HepG2 (cell line): Measurements from ENCODE around the gene ZNF106. TPM values are rescaled to one million over a fixed set of nuclear protein-coding genes. Genes with fewer than 3 reads are reported as not detected.

Source experiments
- BRCA1 ChIP-seq: sonication (generic); formaldehyde crosslinking; IDR thresholded peaks from 2 replicates; pipeline ENCODE4 v1.4.0; 2020; ENCODE audit warnings: missing genetic modification reagents
- CEBPB ChIP-seq: IDR thresholded peaks from 2 replicates; pipeline ENCODE4 v1.6.1; 2011; ENCODE audit warnings: low read depth, low read length, improper control_type of control experiment, borderline replicate concordance
- CSRNP1 ChIP-seq: sonication (generic); formaldehyde crosslinking; IDR thresholded peaks from 2 replicates; pipeline ENCODE4 v1.8.1; 2023; ENCODE audit warnings: mild to moderate bottlenecking, missing genetic modification reagents
- ELF3 ChIP-seq: IDR thresholded peaks from 2 replicates; pipeline ENCODE4 v1.6.1; 2016; ENCODE audit warnings: missing genetic modification reagents, missing compliant biosample characterization
- ESRRA ChIP-seq: sonication (generic); formaldehyde crosslinking; IDR thresholded peaks from 2 replicates; pipeline ENCODE4 v1.5.1; 2020; ENCODE audit warnings: mild to moderate bottlenecking, low read depth, missing genetic modification reagents
- KLF16 ChIP-seq, 2 experiments: sonication (generic) in 1 of 2; formaldehyde crosslinking in 1 of 2; IDR thresholded peaks; 2 replicates each; pipeline versions ENCODE4 v1.6.1 to v1.8.0; 2016 to 2023; ENCODE audit warnings: missing genetic modification reagents in 2 of 2, missing compliant biosample characterization in 1 of 2
- MATR3 ChIP-seq: sonication (generic); formaldehyde crosslinking; IDR thresholded peaks from 2 replicates; pipeline ENCODE4 v1.4.0; 2020; ENCODE audit warnings: missing genetic modification reagents
- MTERF4 ChIP-seq: sonication (generic); formaldehyde crosslinking; IDR thresholded peaks from 2 replicates; pipeline ENCODE4 v1.8.0; 2023; ENCODE audit warnings: mild to moderate bottlenecking, missing genetic modification reagents
- NBN ChIP-seq: fragments of 450-650 bp; conservative IDR thresholded peaks from 2 replicates; pipeline ENCODE4 v1.6.1; 2017
- NFRKB ChIP-seq: fragments of 450-650 bp; IDR thresholded peaks from 2 replicates; pipeline ENCODE4 v1.6.1; 2017
- PRDM4 ChIP-seq: sonication (generic); formaldehyde crosslinking; IDR thresholded peaks from 2 replicates; pipeline ENCODE4 v1.9.0; 2021; ENCODE audit warnings: missing genetic modification reagents, borderline replicate concordance
- RAD21 ChIP-seq: fragments of 450-650 bp; formaldehyde crosslinking; IDR thresholded peaks from 2 replicates; pipeline ENCODE4 v1.5.0; 2020; ENCODE audit warnings: mild to moderate bottlenecking
- SMARCC2 ChIP-seq: fragments of 450-650 bp; IDR thresholded peaks from 2 replicates; pipeline ENCODE4 v1.6.1; 2017; ENCODE audit warnings: antibody characterized with exemption, mild to moderate bottlenecking
- SMC3 ChIP-seq: IDR thresholded peaks from 2 replicates; pipeline ENCODE4 v1.6.1; 2011; ENCODE audit warnings: low read length, improper control_type of control experiment
- TCF12 ChIP-seq, 2 experiments: fragments of 450-650 bp in 1 of 2; sonication (generic) in 1 of 2; formaldehyde crosslinking in 1 of 2; IDR thresholded peaks; 2 replicates each; pipeline versions ENCODE4 v1.6.1 to v1.8.0; 2017 to 2022; ENCODE audit warnings: antibody characterized with exemption in 1 of 2, mild to moderate bottlenecking in 1 of 2, missing genetic modification reagents in 1 of 2, moderate library complexity in 1 of 2
- ZKSCAN5 ChIP-seq: sonication (generic); formaldehyde crosslinking; IDR thresholded peaks from 2 replicates; pipeline ENCODE4 v1.5.1; 2020; ENCODE audit warnings: mild to moderate bottlenecking, missing genetic modification reagents
- ZNF33B ChIP-seq: sonication (generic); formaldehyde crosslinking; IDR thresholded peaks from 2 replicates; pipeline ENCODE4 v1.5.1; 2020; ENCODE audit warnings: mild to moderate bottlenecking, missing genetic modification reagents
- ZNF350 ChIP-seq: sonication (generic); formaldehyde crosslinking; IDR thresholded peaks from 2 replicates; pipeline ENCODE4 v1.4.0; 2020; ENCODE audit warnings: mild to moderate bottlenecking, low read depth, missing genetic modification reagents, borderline replicate concordance
- ZNF605 ChIP-seq: sonication (generic); formaldehyde crosslinking; IDR thresholded peaks from 2 replicates; pipeline ENCODE4 v1.8.0; 2022; ENCODE audit warnings: mild to moderate bottlenecking, missing genetic modification reagents
- polyA plus RNA-seq, 8 experiments: library from polyadenylated mRNA; depleted of rRNA in 3 of 8; stranded (reverse) in 7 of 8; unstranded in 1 of 8; fragments of >200 nt; fragmentation: Illumina TruSeq in 4 of 8; extraction: Trizol in 4 of 8; gene quantifications; 2 replicates each; pipeline versions ENCODE4 v1.2.1 to v1.2.3, GENCODE V29; 2011 to 2016; ENCODE audit warnings: low read depth in 4 of 8, missing spikeins in 1 of 8, mixed read lengths in 1 of 8; ENCODE audit not compliant: insufficient read depth in 1 of 8
- total RNA-seq, 5 experiments: library from RNA; depleted of rRNA; stranded (reverse); fragments of >200 nt; fragmentation: Illumina TruSeq; extraction: Trizol; gene quantifications; 2 replicates each; pipeline ENCODE4 v1.2.3, GENCODE V29; 2016; ENCODE audit warnings: low read depth in 1 of 5
- TF ChIP-seq, protein P1 (sequence below): sonication (generic); formaldehyde crosslinking; IDR thresholded peaks from 2 replicates; pipeline ENCODE4 v1.8.0; 2022; ENCODE audit warnings: missing genetic modification reagents, mild to moderate bottlenecking, inconsistent platforms, borderline replicate concordance
- TF ChIP-seq, protein P2 (sequence below): IDR thresholded peaks from 2 replicates; pipeline ENCODE4 v1.6.1; 2016; ENCODE audit warnings: missing genetic modification reagents, missing compliant biosample characterization

ZNF106 gene
- total and polyA plus RNA-seq, 2 of the 13 experiments (the other 11 are each of a cell fraction or from before 2014, with no cell fraction given) = 12.5 to 35.1 TPM

- TF ChIP-seq, protein P1, sequence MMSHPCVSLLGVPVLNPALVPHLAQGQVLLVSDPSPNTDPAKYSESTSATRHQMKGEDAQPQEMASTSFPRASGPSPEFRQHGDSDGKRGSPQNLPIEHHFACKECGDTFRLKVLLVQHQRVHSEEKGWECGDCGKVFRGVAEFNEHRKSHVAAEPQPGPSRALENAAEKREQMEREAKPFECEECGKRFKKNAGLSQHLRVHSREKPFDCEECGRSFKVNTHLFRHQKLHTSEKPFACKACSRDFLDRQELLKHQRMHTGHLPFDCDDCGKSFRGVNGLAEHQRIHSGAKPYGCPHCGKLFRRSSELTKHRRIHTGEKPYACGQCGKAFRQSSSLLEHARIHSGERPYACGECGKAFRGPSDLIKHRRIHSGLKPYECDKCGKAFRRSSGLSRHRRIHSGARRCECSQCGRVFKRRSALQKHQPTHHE (CRISPR knock-in tag) = no peak; the same call in 1 of the 2 replicates
- TF ChIP-seq ESRRA (CRISPR knock-in tag) = no peak; the same call in 1 of the 2 replicates
- no peak for TF ChIP-seq NBN
- TF ChIP-seq ZNF33B (CRISPR knock-in tag) = peak; percentile 92
- TF ChIP-seq MTERF4 (CRISPR knock-in tag) = 0 out of 2 replicates have a peak, but pooled peaks have one; percentile 76
- peak; percentile 60; the same call in 1 of the 2 replicates for TF ChIP-seq BRCA1 (CRISPR knock-in tag)
- no peak for TF ChIP-seq SMC3
- peak in 1 of 2 experiments; percentile 86; a peak in 1 of 4 replicates for TF ChIP-seq KLF16 (CRISPR knock-in tag; IDR thresholded peaks at IDR 0.05)
- no peak for TF ChIP-seq CEBPB
- peak; percentile 19; the same call in 1 of the 2 replicates for TF ChIP-seq ZNF605 (CRISPR knock-in tag)
- peak; percentile 75 for TF ChIP-seq NFRKB
- TF ChIP-seq ZKSCAN5 = no peak
- no peak for TF ChIP-seq PRDM4 (CRISPR knock-in tag)
- TF ChIP-seq MATR3 = no peak
- TF ChIP-seq ZNF350 = peak; percentile 80; the same call in 1 of the 2 replicates
- TF ChIP-seq CSRNP1 (CRISPR knock-in tag) = peak; percentile 83; the same call in 1 of the 2 replicates
- no peak for TF ChIP-seq TCF12 (IDR thresholded peaks at IDR 0.05)
- TF ChIP-seq TCF12 (CRISPR knock-in tag; IDR thresholded peaks at IDR 0.05) = no peak; the same call in 1 of the 2 replicates
- 0 out of 2 replicates have a peak, but pooled peaks have one; percentile 34 for TF ChIP-seq RAD21 (CRISPR knock-in tag)
- TF ChIP-seq SMARCC2 = no peak
- peak; percentile 87 for TF ChIP-seq ELF3 (CRISPR knock-in tag)
- TF ChIP-seq, protein P2, sequence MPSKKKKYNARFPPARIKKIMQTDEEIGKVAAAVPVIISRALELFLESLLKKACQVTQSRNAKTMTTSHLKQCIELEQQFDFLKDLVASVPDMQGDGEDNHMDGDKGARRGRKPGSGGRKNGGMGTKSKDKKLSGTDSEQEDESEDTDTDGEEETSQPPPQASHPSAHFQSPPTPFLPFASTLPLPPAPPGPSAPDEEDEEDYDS (CRISPR knock-in tag) = no peak
Measured at GRCh38 chr15:42490671-42491538, at the start of gene ZNF106 (continued).
